ENCODE results near the gene MFSD2B.

MFSD2B gene

GRCh38 chr2:24009680-24010476 lies at the start of gene MFSD2B:
TSS of gene MFSD2B (plus strand) at chr2:24010085. CDS start at chr2:24010097, 12 bp downstream.
- DNase-seq: no peak

- no peak for DNase-seq
Measured at GRCh38 chr2:23967846-23968245, 42.0 kb upstream of the MFSD2B start.

- DNase-seq: no peak
Measured at GRCh38 chr2:23976883-23977282, 33.0 kb upstream of the MFSD2B start.

GRCh38 chr2:23988371-23988770 lies 21.5 kb upstream of the MFSD2B start:
- no peak for DNase-seq

- DNase-seq: no peak
Measured at GRCh38 chr2:23992931-23993330, 17.0 kb upstream of the MFSD2B start.

GRCh38 chr2:23993736-23994269 lies 16.1 kb upstream of the MFSD2B start:
- DNase-seq: no peak

- DNase-seq: no peak
Measured at GRCh38 chr2:23994567-23994966, 15.3 kb upstream of the MFSD2B start.

GRCh38 chr2:24007693-24008092 lies 2.2 kb upstream of the MFSD2B start:
- DNase-seq: no peak

GRCh38 chr2:24008672-24009366 lies 1.1 kb upstream of the MFSD2B start:
- DNase-seq: no peak

GRCh38 chr2:24009367-24009679 lies 562 bp upstream of the MFSD2B start:
- no peak for DNase-seq

- DNase-seq: no peak
Measured at GRCh38 chr2:24010477-24011249, 778 bp downstream of the MFSD2B start.

- no peak for DNase-seq
Measured at GRCh38 chr2:24011250-24012104, 1.6 kb downstream of the MFSD2B start.

GRCh38 chr2:24012521-24013188 lies 2.8 kb downstream of the MFSD2B start:
- no peak for DNase-seq

GRCh38 chr2:24014902-24015301 lies 5.0 kb downstream of the MFSD2B start:
- DNase-seq: peak; percentile 25

- DNase-seq: peak; percentile 88
Measured at GRCh38 chr2:24015562-24016375, 5.9 kb downstream of the MFSD2B start.

GRCh38 chr2:24016376-24016761 lies 6.5 kb downstream of the MFSD2B start:
- no peak for DNase-seq

- DNase-seq: no peak
Measured at GRCh38 chr2:24016853-24017703, 7.2 kb downstream of the MFSD2B start.

GRCh38 chr2:24017711-24018110 lies 7.8 kb downstream of the MFSD2B start:
- DNase-seq: no peak

- DNase-seq: no peak
Measured at GRCh38 chr2:24018241-24018640, 8.4 kb downstream of the MFSD2B start.

- DNase-seq: no peak
Measured at GRCh38 chr2:24019729-24020128, 9.8 kb downstream of the MFSD2B start.
